ENCODE measurements around the gene PCDH15.

GRCh38 chr10:54478601-54479000 lies 322.4 kb downstream of the PCDH15 start:
- TF ChIP-seq CTCF (IDR thresholded peaks at IDR 0.05; ENCODE audit: low read length) (no peak), EZH2 (optimal IDR thresholded peaks at IDR 0.05; ENCODE audit: low read depth, low read length) (no peak)

Data from MM.1S (cell line).